SH-SY5Y (cell line): ENCODE results near the gene SMYD3.

Source experiments
- GATA2 ChIP-seq: IDR thresholded peaks from 2 replicates; pipeline ENCODE4 v1.6.1; 2011; ENCODE audit warnings: mild to moderate bottlenecking, low read depth, low read length
- GATA3 ChIP-seq: IDR thresholded peaks from 2 replicates; pipeline ENCODE4 v1.6.1; 2011; ENCODE audit warnings: low read depth, mild to moderate bottlenecking, low read length, moderate library complexity

DNA sequence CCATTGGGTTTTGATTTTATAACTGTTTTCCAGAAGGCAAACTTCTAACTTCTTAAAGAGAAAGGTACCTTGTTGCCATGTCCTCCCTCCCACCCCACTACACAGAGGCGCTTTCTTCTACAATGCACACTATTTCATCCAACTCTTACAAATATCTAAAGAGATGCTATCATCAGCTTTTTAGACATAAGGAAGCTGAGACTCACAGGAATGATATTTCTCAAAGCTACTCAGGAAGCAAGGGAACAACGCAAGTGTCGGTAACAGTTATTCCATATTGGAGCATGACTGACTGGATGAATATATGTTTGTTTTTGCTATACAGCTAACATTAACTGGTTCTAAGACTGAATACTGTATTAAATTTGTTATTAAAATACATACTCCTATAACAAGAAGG is 318.0 kb downstream of the SMYD3 start:
- TF ChIP-seq GATA2 (no peak), GATA3 (no peak)
